Nephron progenitor cell (in vitro differentiated cells): ENCODE measurements around the gene PLCL2.

Experiments
- DNase-seq: peaks from one replicate; pipeline ENCODE4 v3.0.0; 2021
- H3K27ac Mint-ChIP-seq: 2 replicates; pipeline ENCODE4 v1.8.0; 2021; ENCODE audit warnings: mild to moderate bottlenecking, moderate library complexity, mixed read lengths
- H3K27me3 Mint-ChIP-seq: 2 replicates; pipeline ENCODE4 v1.8.0; 2021; ENCODE audit warnings: mild to moderate bottlenecking, low read depth, mixed read lengths; ENCODE audit not compliant: poor library complexity
- H3K36me3 Mint-ChIP-seq: 2 replicates; pipeline ENCODE4 v1.8.0; 2021; ENCODE audit warnings: low read depth, mixed read lengths
- H3K4me1 Mint-ChIP-seq: 2 replicates; pipeline ENCODE4 v1.8.0; 2021; ENCODE audit warnings: mixed read lengths
- H3K4me3 Mint-ChIP-seq: 2 replicates; pipeline ENCODE4 v1.8.0; 2021; ENCODE audit warnings: mild to moderate bottlenecking, moderate library complexity, mixed read lengths
- H3K9me3 Mint-ChIP-seq: 2 replicates; pipeline ENCODE4 v1.8.0; 2021; ENCODE audit warnings: mild to moderate bottlenecking, moderate library complexity, mixed read lengths
- CTCF ChIP-seq: fragments of 200-600 bp; sonication (generic); IDR thresholded peaks from 2 replicates; pipeline ENCODE4 v1.5.0; 2021; ENCODE audit warnings: antibody characterized with exemption

Gene PLCL2

DNA sequence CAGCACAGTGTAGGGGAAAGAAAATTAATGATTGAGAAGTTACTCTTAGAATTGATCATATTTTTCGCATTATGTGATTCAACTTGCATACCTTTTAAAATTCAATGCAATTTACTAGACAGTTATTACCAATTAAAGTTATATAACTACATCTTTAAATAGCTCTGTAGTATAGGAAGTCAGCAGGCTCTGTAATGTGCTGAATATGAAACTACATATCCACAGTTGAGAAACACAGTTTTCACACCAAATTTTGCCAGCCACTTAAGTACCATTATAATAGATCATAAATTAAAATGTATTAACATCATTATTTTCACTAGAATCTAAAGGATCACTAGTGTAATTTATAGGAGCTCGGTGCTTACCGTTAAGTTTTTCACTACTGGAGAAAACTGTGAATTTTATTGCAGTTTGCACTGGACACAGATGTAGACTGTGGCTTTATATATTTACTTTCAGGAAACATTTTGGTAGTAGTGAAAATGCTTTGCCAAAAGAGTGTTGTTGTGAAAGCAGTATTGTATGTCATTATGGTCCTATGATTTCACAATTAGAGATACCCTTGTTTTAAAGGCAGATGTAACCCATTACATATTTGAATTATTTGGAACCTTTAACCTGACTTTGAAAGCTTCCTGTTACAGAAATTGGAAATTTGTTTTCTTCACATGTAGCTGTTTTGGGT is 113.6 kb downstream of the PLCL2 start:
- DNase-seq: no peak
- no peak for TF ChIP-seq CTCF
- Mint-ChIP-seq H3K4me3 (no peak overlapping the region), H3K27ac (no peak overlapping the region), H3K27me3 (peaks cover 4% of the 10 kb centered on the region), H3K4me1 (no peaks in the 10 kb centered on the region), H3K36me3 (no peaks in the 10 kb centered on the region), H3K9me3 (peaks cover 17% of the 10 kb centered on the region)

GRCh38 chr3:16999161-16999560 is 114.4 kb downstream of the PLCL2 start:
- no peak for DNase-seq
- H3K27ac Mint-ChIP-seq: no peak overlapping the region
- peaks cover 4% of the 10 kb centered on the region for H3K27me3 Mint-ChIP-seq
- TF ChIP-seq CTCF: no peak
- H3K4me3 Mint-ChIP-seq: no peak overlapping the region
- no peaks in the 10 kb centered on the region for H3K4me1 Mint-ChIP-seq
- H3K9me3 Mint-ChIP-seq: peaks cover 17% of the 10 kb centered on the region
- no peaks in the 10 kb centered on the region for H3K36me3 Mint-ChIP-seq

- no peak for DNase-seq
- Mint-ChIP-seq H3K27ac (no peak overlapping the region), H3K4me1 (no peaks in the 10 kb centered on the region), H3K27me3 (peaks cover 4% of the 10 kb centered on the region), H3K4me3 (no peak overlapping the region), H3K9me3 (peaks cover 17% of the 10 kb centered on the region), H3K36me3 (no peaks in the 10 kb centered on the region)
- no peak for TF ChIP-seq CTCF
Observed at GRCh38 chr3:16999871-17000270, 115.1 kb downstream of the PLCL2 start.

DNA sequence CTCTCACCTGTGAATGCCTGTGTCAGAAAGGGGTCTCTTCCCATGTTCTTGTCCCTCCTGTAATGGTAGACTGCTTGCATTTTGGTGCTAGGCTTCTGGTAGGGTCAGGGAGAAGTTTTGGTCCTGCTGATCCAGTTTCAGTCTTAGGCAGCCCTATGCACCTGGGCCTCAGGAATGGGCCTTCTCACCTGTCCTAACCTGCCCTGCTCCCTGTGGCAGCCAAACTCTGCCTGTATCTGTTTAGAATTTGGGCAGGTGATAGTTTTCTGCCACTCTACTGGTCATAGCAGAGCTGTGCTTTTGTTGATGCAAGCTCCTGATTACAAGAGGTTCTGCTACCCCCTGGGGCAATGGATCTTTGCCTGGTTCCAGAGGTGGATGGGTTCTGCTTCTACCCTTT is 118.7 kb downstream of the PLCL2 start:
- DNase-seq: no peak
- no peak for TF ChIP-seq CTCF
- H3K4me1 Mint-ChIP-seq: peaks cover 6% of the 10 kb centered on the region
- H3K4me3 Mint-ChIP-seq: no peak overlapping the region
- H3K27ac Mint-ChIP-seq: no peak overlapping the region
- peaks cover 17% of the 10 kb centered on the region for H3K9me3 Mint-ChIP-seq
- no peaks in the 10 kb centered on the region for H3K36me3 Mint-ChIP-seq
- H3K27me3 Mint-ChIP-seq: peaks cover 4% of the 10 kb centered on the region

- TF ChIP-seq CTCF: no peak
- H3K27me3 Mint-ChIP-seq: peaks cover under 1% of the 10 kb centered on the region
Observed at GRCh38 chr3:17006132-17006852, 121.5 kb downstream of the PLCL2 start.

GRCh38 chr3:17007284-17007683 is 122.5 kb downstream of the PLCL2 start:
- Mint-ChIP-seq H3K9me3 (peaks cover 3% of the 10 kb centered on the region), H3K27ac (no peak overlapping the region), H3K4me3 (no peak overlapping the region), H3K4me1 (peaks cover 6% of the 10 kb centered on the region), H3K36me3 (no peaks in the 10 kb centered on the region), H3K27me3 (no peaks in the 10 kb centered on the region)
- TF ChIP-seq CTCF: no peak
- DNase-seq: no peak

More at GRCh38 chr3:17006132-17006852, 121.5 kb downstream of the PLCL2 start:
- H3K9me3 Mint-ChIP-seq: peaks cover 13% of the 10 kb centered on the region
- H3K36me3 Mint-ChIP-seq: no peaks in the 10 kb centered on the region
- H3K4me1 Mint-ChIP-seq: peaks cover 6% of the 10 kb centered on the region
- H3K27ac Mint-ChIP-seq: no peak overlapping the region
- H3K4me3 Mint-ChIP-seq: no peak overlapping the region
- no peak for DNase-seq
